Measurements from ENCODE around the gene IFTAP.

The IFTAP gene

DNA sequence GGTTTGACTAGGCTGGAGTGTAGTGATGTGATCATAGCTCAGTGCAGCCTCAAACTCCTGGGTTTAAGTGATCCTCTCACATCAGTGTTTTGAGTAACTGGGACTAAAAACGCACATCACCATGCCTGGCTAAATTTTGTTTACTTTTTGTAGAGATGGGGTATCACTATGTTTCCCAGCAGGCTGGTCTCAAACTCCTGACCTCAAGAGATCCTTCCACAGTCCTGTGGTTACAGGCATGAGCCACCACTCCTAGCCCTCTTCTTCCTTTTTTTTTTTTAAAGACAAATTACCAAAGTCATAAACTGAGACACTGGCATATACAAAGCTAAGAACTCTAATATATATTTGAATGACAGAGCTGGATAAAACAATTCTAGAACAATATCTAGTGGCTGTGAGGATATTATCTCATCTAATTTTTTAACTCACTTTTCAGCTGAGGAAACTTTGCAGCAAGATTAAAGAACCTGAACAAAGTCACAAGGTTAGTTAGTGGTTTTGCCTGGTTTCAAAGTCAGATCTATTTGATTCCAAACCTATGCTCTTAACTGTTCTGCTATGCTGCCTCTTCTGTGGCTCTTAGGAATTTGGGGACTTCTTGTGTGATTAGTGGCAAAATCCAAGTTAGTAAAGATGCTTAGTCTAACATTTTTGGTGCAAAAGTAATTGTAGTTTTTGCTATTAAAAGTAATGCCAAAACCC is 99.0 kb downstream of the IFTAP start:
- no peak for DNase-seq (ENCODE audit: low read depth)
- H3K4me3 ChIP-seq (ENCODE audit: low read depth, low read length), result no peak overlapping the region

DNA sequence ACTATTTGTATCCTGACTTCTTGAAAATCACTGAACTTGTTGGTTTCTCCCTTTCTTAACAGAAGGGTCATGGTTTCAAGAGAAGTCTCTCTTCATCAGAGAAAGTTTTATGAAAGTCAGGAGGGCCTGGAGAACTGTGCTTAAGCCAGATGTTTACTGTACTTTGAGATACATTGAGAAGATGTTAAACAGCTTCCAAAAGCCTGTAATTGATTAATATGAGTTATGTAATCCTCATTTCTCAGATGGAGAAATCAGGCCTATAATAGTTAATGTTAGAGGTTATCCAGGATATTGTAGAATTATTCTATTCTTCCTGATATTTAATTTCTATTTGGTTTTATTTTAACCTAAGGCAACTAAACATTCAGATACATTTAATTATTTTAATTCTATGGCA is 100.8 kb downstream of the IFTAP start:
- TF ChIP-seq CTCF (IDR thresholded peaks at IDR 0.05; ENCODE audit: control insufficient read depth, extremely low read depth, insufficient read depth), result no peak
- no peak for DNase-seq (ENCODE audit: low read depth)
- no peak overlapping the region for H3K4me3 ChIP-seq (ENCODE audit: low read depth, low read length)

More for the DNA sequence above, 99.0 kb downstream of the IFTAP start:
- TF ChIP-seq CTCF (IDR thresholded peaks at IDR 0.05; ENCODE audit: control insufficient read depth, extremely low read depth, insufficient read depth), result no peak

GRCh38 chr11:36695571-36695970 is 101.3 kb downstream of the IFTAP start:
- DNase-seq (ENCODE audit: low read depth), result no peak
- no peak overlapping the region for H3K4me3 ChIP-seq (ENCODE audit: low read depth, low read length)
- TF ChIP-seq CTCF (IDR thresholded peaks at IDR 0.05; ENCODE audit: control insufficient read depth, extremely low read depth, insufficient read depth), result no peak

DNA sequence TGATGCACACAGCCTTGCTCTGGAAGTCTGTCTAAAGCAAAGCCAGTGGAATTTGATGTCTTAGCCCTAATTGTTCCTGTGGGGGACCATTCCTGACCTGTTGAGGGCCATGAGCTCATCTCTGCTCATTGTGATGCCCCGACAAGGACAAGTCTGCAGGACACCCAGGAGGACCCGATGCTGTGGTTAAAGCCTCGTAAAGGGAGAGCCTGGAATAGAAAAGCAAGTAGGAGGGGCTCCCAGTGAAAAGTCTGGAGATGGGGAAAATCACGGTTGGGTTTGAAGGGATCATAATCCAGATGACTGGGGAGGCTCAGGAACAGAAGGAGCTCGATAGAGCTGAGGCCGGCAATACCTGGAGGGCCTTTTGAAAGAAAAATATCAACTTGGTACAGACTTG is 102.2 kb downstream of the IFTAP start:
- no peak for DNase-seq (ENCODE audit: low read depth)
- no peak overlapping the region for H3K4me3 ChIP-seq (ENCODE audit: low read depth, low read length)
- no peak for TF ChIP-seq CTCF (IDR thresholded peaks at IDR 0.05; ENCODE audit: control insufficient read depth, extremely low read depth, insufficient read depth)

- no peak overlapping the region for H3K4me3 ChIP-seq (ENCODE audit: low read depth, low read length)
- no peak for DNase-seq (ENCODE audit: low read depth)
- no peak for TF ChIP-seq CTCF (IDR thresholded peaks at IDR 0.05; ENCODE audit: control insufficient read depth, extremely low read depth, insufficient read depth)
These were observed 105.0 kb downstream of the IFTAP start for GRCh38 chr11:36699271-36699670.

DNA sequence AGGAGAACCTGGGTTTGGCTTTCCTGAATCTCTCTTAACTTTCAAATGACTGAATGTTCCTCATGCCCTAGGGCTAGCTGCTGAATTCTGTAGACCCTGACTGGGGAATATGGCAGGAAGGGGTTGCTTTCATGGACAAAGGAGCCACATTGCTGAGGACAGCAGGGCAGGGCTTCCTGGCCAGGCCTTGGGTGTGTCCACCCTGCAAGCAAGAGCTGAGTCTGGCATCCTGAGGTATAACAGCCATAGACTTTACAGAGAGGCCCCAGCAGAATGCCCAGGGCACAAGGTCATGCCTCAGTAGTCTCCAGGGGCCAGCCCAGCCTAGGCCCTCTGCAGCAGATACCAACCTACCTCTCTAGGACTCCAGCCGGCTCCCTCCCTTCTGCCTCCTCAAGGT is 105.9 kb downstream of the IFTAP start:
- DNase-seq (ENCODE audit: low read depth), result no peak
- no peak for TF ChIP-seq CTCF (IDR thresholded peaks at IDR 0.05; ENCODE audit: control insufficient read depth, extremely low read depth, insufficient read depth)
- H3K4me3 ChIP-seq (ENCODE audit: low read depth, low read length), result no peak overlapping the region

Measured in LNCaP clone FGC (cell line).